HepG2 (cell line): ENCODE measurements around the gene SUSD3. TPM values are rescaled to one million over a fixed set of nuclear protein-coding genes. Genes with fewer than 3 reads are reported as not detected.

Experiments
- BRCA1 ChIP-seq: sonication (generic); formaldehyde crosslinking; IDR thresholded peaks from 2 replicates; pipeline ENCODE4 v1.4.0; 2020; ENCODE audit warnings: missing genetic modification reagents
- RFXAP ChIP-seq: sonication (generic); formaldehyde crosslinking; IDR thresholded peaks from 2 replicates; pipeline ENCODE4 v1.4.0; 2020; ENCODE audit warnings: missing genetic modification reagents, borderline replicate concordance
- SMARCC2 ChIP-seq: fragments of 450-650 bp; IDR thresholded peaks from 2 replicates; pipeline ENCODE4 v1.6.1; 2017; ENCODE audit warnings: antibody characterized with exemption, mild to moderate bottlenecking
- SP5 ChIP-seq: IDR thresholded peaks from 2 replicates; pipeline ENCODE4 v1.6.1; 2016; ENCODE audit warnings: low read depth, borderline replicate concordance
- TBX3 ChIP-seq: fragments of 450-650 bp; IDR thresholded peaks from 2 replicates; pipeline ENCODE4 v1.6.1; 2017; ENCODE audit warnings: antibody characterized with exemption, mild to moderate bottlenecking, inconsistent platforms, borderline replicate concordance
- THAP11 ChIP-seq: IDR thresholded peaks from 2 replicates; pipeline ENCODE4 v1.6.1; 2016; ENCODE audit warnings: missing biosample characterization, missing genetic modification reagents
- ZBTB3 ChIP-seq: sonication (generic); formaldehyde crosslinking; IDR thresholded peaks from 2 replicates; pipeline ENCODE4 v1.4.0; 2020; ENCODE audit warnings: low read depth, mild to moderate bottlenecking, moderate library complexity, missing genetic modification reagents, borderline replicate concordance
- ZNF136 ChIP-seq: sonication (generic); formaldehyde crosslinking; IDR thresholded peaks from 2 replicates; pipeline ENCODE4 v1.8.1; 2022; ENCODE audit warnings: low read depth, mild to moderate bottlenecking, moderate library complexity, missing genetic modification reagents
- ZNF549 ChIP-seq: sonication (generic); formaldehyde crosslinking; IDR thresholded peaks from 2 replicates; pipeline ENCODE4 v1.5.0; 2020; ENCODE audit warnings: missing genetic modification reagents
- ZNF777 ChIP-seq: sonication (generic); formaldehyde crosslinking; IDR thresholded peaks from 2 replicates; pipeline ENCODE4 v1.4.0; 2020; ENCODE audit warnings: missing genetic modification reagents
- polyA plus RNA-seq, 8 experiments: library from polyadenylated mRNA; depleted of rRNA in 3 of 8; stranded (reverse) in 7 of 8; unstranded in 1 of 8; fragments of >200 nt; fragmentation: Illumina TruSeq in 4 of 8; extraction: Trizol in 4 of 8; gene quantifications; 2 replicates each; pipeline versions ENCODE4 v1.2.1 to v1.2.3, GENCODE V29; 2011 to 2016; ENCODE audit warnings: low read depth in 4 of 8, missing spikeins in 1 of 8, mixed read lengths in 1 of 8; ENCODE audit not compliant: insufficient read depth in 1 of 8
- total RNA-seq, 5 experiments: library from RNA; depleted of rRNA; stranded (reverse); fragments of >200 nt; fragmentation: Illumina TruSeq; extraction: Trizol; gene quantifications; 2 replicates each; pipeline ENCODE4 v1.2.3, GENCODE V29; 2016; ENCODE audit warnings: low read depth in 1 of 5
- TF ChIP-seq, protein P1 (sequence below): sonication (generic); formaldehyde crosslinking; IDR thresholded peaks from 2 replicates; pipeline ENCODE4 v1.9.0; 2021; ENCODE audit warnings: mild to moderate bottlenecking, missing genetic modification reagents
- TF ChIP-seq, protein P2 (sequence below): sonication (generic); formaldehyde crosslinking; IDR thresholded peaks from 2 replicates; pipeline ENCODE4 v1.8.0; 2022; ENCODE audit warnings: mild to moderate bottlenecking, missing genetic modification reagents, borderline replicate concordance
- TF ChIP-seq, protein P3 (sequence below): sonication (generic); formaldehyde crosslinking; IDR thresholded peaks from 2 replicates; pipeline ENCODE4 v1.8.0; 2022; ENCODE audit warnings: missing genetic modification reagents, mild to moderate bottlenecking, borderline replicate concordance
- TF ChIP-seq, protein P4 (sequence below): IDR thresholded peaks from 2 replicates; pipeline ENCODE4 v1.6.1; 2016
- TF ChIP-seq, protein P5 (sequence below): sonication (generic); formaldehyde crosslinking; IDR thresholded peaks from 2 replicates; pipeline ENCODE4 v1.4.0; 2020; ENCODE audit warnings: missing genetic modification reagents, borderline replicate concordance

Gene SUSD3
- total and polyA plus RNA-seq, 2 of the 13 experiments (the other 11 are each of a cell fraction or from before 2014, with no cell fraction given), result 7.0 to 9.1 TPM

DNA sequence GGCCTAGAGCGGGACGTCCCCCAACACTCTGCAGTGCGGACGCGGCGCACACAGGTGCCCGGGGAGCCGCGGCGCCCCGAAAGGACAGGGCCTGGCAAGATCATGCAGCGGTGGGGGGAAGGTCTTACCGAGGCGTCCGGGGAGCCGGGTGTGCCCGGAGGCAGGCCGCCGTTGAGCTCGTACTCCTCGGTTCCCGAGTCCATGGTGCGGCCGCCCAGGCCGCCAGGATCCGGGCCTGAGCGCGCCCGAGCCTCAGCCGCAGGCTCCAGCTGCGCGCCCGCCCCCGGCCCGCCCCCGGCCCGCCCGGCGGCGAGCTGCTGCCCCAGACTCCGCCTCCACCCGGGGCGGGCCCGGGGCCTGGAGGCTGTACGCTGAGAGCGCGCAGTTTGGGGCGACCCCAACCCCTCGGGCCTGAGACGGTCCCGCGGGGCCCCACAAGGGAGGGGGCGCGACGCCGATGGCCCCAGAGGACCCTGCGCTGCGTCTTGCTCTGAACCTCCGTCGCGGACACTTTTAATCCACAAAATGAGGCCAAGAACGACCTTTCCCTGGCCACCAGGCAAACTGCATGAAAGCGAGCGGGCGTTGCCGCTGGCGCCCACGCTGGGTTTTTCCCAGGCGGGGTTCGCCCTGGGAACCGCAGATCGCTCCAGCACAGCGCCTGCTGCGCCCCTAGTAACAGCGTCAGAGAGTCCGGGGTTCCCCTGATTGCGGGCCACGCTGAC lies 75.7 kb downstream of the SUSD3 start, which contains the start of gene NINJ1 (continued):
- TF ChIP-seq, protein P1, sequence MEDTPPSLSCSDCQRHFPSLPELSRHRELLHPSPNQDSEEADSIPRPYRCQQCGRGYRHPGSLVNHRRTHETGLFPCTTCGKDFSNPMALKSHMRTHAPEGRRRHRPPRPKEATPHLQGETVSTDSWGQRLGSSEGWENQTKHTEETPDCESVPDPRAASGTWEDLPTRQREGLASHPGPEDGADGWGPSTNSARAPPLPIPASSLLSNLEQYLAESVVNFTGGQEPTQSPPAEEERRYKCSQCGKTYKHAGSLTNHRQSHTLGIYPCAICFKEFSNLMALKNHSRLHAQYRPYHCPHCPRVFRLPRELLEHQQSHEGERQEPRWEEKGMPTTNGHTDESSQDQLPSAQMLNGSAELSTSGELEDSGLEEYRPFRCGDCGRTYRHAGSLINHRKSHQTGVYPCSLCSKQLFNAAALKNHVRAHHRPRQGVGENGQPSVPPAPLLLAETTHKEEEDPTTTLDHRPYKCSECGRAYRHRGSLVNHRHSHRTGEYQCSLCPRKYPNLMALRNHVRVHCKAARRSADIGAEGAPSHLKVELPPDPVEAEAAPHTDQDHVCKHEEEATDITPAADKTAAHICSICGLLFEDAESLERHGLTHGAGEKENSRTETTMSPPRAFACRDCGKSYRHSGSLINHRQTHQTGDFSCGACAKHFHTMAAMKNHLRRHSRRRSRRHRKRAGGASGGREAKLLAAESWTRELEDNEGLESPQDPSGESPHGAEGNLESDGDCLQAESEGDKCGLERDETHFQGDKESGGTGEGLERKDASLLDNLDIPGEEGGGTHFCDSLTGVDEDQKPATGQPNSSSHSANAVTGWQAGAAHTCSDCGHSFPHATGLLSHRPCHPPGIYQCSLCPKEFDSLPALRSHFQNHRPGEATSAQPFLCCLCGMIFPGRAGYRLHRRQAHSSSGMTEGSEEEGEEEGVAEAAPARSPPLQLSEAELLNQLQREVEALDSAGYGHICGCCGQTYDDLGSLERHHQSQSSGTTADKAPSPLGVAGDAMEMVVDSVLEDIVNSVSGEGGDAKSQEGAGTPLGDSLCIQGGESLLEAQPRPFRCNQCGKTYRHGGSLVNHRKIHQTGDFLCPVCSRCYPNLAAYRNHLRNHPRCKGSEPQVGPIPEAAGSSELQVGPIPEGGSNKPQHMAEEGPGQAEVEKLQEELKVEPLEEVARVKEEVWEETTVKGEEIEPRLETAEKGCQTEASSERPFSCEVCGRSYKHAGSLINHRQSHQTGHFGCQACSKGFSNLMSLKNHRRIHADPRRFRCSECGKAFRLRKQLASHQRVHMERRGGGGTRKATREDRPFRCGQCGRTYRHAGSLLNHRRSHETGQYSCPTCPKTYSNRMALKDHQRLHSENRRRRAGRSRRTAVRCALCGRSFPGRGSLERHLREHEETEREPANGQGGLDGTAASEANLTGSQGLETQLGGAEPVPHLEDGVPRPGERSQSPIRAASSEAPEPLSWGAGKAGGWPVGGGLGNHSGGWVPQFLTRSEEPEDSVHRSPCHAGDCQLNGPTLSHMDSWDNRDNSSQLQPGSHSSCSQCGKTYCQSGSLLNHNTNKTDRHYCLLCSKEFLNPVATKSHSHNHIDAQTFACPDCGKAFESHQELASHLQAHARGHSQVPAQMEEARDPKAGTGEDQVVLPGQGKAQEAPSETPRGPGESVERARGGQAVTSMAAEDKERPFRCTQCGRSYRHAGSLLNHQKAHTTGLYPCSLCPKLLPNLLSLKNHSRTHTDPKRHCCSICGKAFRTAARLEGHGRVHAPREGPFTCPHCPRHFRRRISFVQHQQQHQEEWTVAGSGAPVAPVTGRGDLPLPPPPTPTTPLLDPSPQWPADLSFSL (CRISPR knock-in tag), result no peak
- TF ChIP-seq RFXAP (CRISPR knock-in tag) (no peak), TBX3 (no peak), ZBTB3 (no peak), ZNF136 (CRISPR knock-in tag) (no peak), SP5 (CRISPR knock-in tag) (no peak), ZNF777 (CRISPR knock-in tag) (peak; percentile 59; the same call in 1 of the 2 replicates), BRCA1 (CRISPR knock-in tag) (no peak), ZNF549 (CRISPR knock-in tag) (no peak), SMARCC2 (no peak), THAP11 (CRISPR knock-in tag) (peak; percentile 27; the same call in 1 of the 2 replicates)
- TF ChIP-seq, protein P2, sequence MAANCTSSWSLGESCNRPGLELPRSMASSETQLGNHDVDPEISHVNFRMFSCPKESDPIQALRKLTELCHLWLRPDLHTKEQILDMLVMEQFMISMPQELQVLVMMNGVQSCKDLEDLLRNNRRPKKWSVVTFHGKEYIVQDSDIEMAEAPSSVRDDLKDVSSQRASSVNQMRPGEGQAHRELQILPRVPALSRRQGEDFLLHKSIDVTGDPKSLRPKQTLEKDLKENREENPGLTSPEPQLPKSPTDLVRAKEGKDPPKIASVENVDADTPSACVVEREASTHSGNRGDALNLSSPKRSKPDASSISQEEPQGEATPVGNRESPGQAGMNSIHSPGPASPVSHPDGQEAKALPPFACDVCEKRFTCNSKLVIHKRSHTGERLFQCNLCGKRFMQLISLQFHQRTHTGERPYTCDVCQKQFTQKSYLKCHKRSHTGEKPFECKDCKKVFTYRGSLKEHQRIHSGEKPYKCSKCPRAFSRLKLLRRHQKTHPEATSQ, result no peak
- TF ChIP-seq, protein P3, sequence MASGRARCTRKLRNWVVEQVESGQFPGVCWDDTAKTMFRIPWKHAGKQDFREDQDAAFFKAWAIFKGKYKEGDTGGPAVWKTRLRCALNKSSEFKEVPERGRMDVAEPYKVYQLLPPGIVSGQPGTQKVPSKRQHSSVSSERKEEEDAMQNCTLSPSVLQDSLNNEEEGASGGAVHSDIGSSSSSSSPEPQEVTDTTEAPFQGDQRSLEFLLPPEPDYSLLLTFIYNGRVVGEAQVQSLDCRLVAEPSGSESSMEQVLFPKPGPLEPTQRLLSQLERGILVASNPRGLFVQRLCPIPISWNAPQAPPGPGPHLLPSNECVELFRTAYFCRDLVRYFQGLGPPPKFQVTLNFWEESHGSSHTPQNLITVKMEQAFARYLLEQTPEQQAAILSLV (CRISPR knock-in tag), result peak; percentile 43
- TF ChIP-seq, protein P4, sequence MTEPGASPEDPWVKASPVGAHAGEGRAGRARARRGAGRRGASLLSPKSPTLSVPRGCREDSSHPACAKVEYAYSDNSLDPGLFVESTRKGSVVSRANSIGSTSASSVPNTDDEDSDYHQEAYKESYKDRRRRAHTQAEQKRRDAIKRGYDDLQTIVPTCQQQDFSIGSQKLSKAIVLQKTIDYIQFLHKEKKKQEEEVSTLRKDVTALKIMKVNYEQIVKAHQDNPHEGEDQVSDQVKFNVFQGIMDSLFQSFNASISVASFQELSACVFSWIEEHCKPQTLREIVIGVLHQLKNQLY (CRISPR knock-in tag), result no peak
- TF ChIP-seq, protein P5, sequence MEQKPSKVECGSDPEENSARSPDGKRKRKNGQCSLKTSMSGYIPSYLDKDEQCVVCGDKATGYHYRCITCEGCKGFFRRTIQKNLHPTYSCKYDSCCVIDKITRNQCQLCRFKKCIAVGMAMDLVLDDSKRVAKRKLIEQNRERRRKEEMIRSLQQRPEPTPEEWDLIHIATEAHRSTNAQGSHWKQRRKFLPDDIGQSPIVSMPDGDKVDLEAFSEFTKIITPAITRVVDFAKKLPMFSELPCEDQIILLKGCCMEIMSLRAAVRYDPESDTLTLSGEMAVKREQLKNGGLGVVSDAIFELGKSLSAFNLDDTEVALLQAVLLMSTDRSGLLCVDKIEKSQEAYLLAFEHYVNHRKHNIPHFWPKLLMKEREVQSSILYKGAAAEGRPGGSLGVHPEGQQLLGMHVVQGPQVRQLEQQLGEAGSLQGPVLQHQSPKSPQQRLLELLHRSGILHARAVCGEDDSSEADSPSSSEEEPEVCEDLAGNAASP (CRISPR knock-in tag), result no peak
